Upper lobe of left lung (tissue), 6 donors: ENCODE data around the gene KIFBP. TPM values are rescaled to one million over a fixed set of nuclear protein-coding genes. Genes with fewer than 3 reads are reported as not detected.
"Not testable (repeated sequence)": the region's sequence is repeated elsewhere in the genome, so short reads cannot be mapped to it uniquely, and the experiment has no call there.

Experiments
- ATAC-seq, 2 donors: fragments of 200-7000 bp; cut with Tn5 transposase; one replicate each; pipeline ENCODE4 v1.9.1; 2022; ENCODE audit warnings: mild to moderate bottlenecking in 2 of 2, moderate library complexity in 2 of 2; ENCODE audit not compliant: low FRiP score in 2 of 2
- DNase-seq, 2 donors: peaks; one replicate each; pipeline ENCODE4 v3.0.0-alpha.2; 2019 to 2020
- H3K27ac ChIP-seq, 4 donors: fragments of 200-600 bp; sonication (generic); one replicate each; pipeline ENCODE4 v1.5.1; 2016 to 2019
- H3K27me3 ChIP-seq, 4 donors: fragments of 200-600 bp; sonication (generic); one replicate each; pipeline ENCODE4 v1.5.1; 2017 to 2019
- H3K36me3 ChIP-seq, 4 donors: fragments of 200-600 bp; sonication (generic); one replicate each; pipeline ENCODE4 v1.5.1; 2016 to 2019
- H3K4me1 ChIP-seq, 4 donors: fragments of 200-600 bp; sonication (generic); one replicate each; pipeline ENCODE4 v1.5.1; 2018 to 2019
- H3K4me3 ChIP-seq, 4 donors: fragments of 200-600 bp; sonication (generic); one replicate each; pipeline ENCODE4 v1.5.1; 2017 to 2019; ENCODE audit warnings: mild to moderate bottlenecking in 2 of 4, moderate library complexity in 1 of 4
- H3K9me3 ChIP-seq, 4 donors: fragments of 200-600 bp; sonication (generic); one replicate each; pipeline ENCODE4 v1.5.1; 2018 to 2019
- CTCF ChIP-seq, 6 experiments: fragments of 450-650 bp in 4 of 6; fragments of 200-600 bp in 2 of 6; sonication (generic) in 2 of 6; IDR thresholded peaks; one replicate each; pipeline ENCODE4 v1.5.1; 2016 to 2019; ENCODE audit warnings: antibody characterized with exemption in 6 of 6
- EP300 ChIP-seq, 4 donors: sonication (generic); formaldehyde crosslinking; IDR thresholded peaks; one replicate each; pipeline ENCODE4 v1.5.1; 2017; ENCODE audit warnings: antibody characterized with exemption in 4 of 4, control low read depth in 2 of 4
- POLR2A ChIP-seq, 4 donors: fragments of 450-650 bp; IDR thresholded peaks; one replicate each; pipeline ENCODE4 v1.5.1; 2016 to 2017; ENCODE audit warnings: antibody characterized with exemption in 4 of 4, mild to moderate bottlenecking in 2 of 4
- POLR2AphosphoS5 ChIP-seq, 2 donors: sonication (generic); formaldehyde crosslinking; IDR thresholded peaks; one replicate each; pipeline ENCODE4 v1.5.1; 2017; ENCODE audit warnings: antibody characterized with exemption in 2 of 2
- WGBS, 2 donors: methylation state at CpG; one replicate each; pipeline ENCODE4 v1.1.5; 2017 to 2018; 5-methylcytosine and 5-hydroxymethylcytosine counted together
- total RNA-seq, 6 donors: library from RNA; depleted of rRNA in 4 of 6; stranded (reverse); fragments of >200 nt in 4 of 6; gene quantifications; one replicate each; pipeline versions ENCODE4 v1.1.0 to v1.2.1, GENCODE V29; 2016 to 2021
- donor health status: DM: no; HTN: no; CAD: no; lungs with moderate emphysema.
- donor health status: DM: no; HTN: yes; CAD: no; lungs with severe emphysema.

KIFBP gene
- total RNA-seq, 6 donors from 2014 or later = 18.9 to 27.6 (median 21.4) TPM

- H3K9me3 ChIP-seq = no peaks in the 10 kb centered on the region
- WGBS, 2 donors = 88 to 90% methylated on average over 4 of the region's 4 CpGs
- H3K4me3 ChIP-seq = no peak overlapping the region
- no peak for TF ChIP-seq POLR2A (IDR thresholded peaks at IDR 0.05)
- no peak for ATAC-seq
- DNase-seq = no peak
- H3K27ac ChIP-seq = no peak overlapping the region
- no peaks in the 10 kb centered on the region for H3K27me3 ChIP-seq
- peaks cover 19 to 26% (median 22%) of the 10 kb centered on the region in 4 donors for H3K4me1 ChIP-seq
- peaks cover 28 to 53% (median 39%) of the 10 kb centered on the region in 4 donors for H3K36me3 ChIP-seq
Measured at GRCh38 chr10:68959695-68960527, 28.7 kb upstream of the KIFBP start.

GRCh38 chr10:68963151-68963550 is 25.5 kb upstream of the KIFBP start:
- Histone ChIP-seq H3K27ac (no peak overlapping the region), H3K36me3 (peaks cover 60 to 85% (median 69%) of the 10 kb centered on the region in 4 donors), H3K4me3 (no peak overlapping the region), H3K9me3 (no peaks in the 10 kb centered on the region), H3K4me1 (peaks cover 2 to 10% (median 3%) of the 10 kb centered on the region in 4 donors), H3K27me3 (no peaks in the 10 kb centered on the region)
- DNase-seq (no peak), ATAC-seq (no peak)
- WGBS, 2 donors = 77% methylated on average over 4 of the region's 4 CpGs
- TF ChIP-seq POLR2AphosphoS5 (IDR thresholded peaks at IDR 0.05) (no peak), EP300 (IDR thresholded peaks at IDR 0.05) (no peak), POLR2A (IDR thresholded peaks at IDR 0.05) (no peak), CTCF (IDR thresholded peaks at IDR 0.05) (no peak)

- Histone ChIP-seq H3K27ac (no peak overlapping the region), H3K4me1 (no peaks in the 10 kb centered on the region), H3K9me3 (no peaks in the 10 kb centered on the region), H3K36me3 (peaks cover 36 to 100% (median 95%) of the 10 kb centered on the region in 4 donors), H3K4me3 (no peak overlapping the region), H3K27me3 (no peaks in the 10 kb centered on the region)
- no peak for TF ChIP-seq CTCF (IDR thresholded peaks at IDR 0.05)
- no peak for TF ChIP-seq POLR2A (IDR thresholded peaks at IDR 0.05)
- no peak for TF ChIP-seq POLR2AphosphoS5 (IDR thresholded peaks at IDR 0.05)
- no peak for TF ChIP-seq EP300 (IDR thresholded peaks at IDR 0.05)
- ATAC-seq (no peak), DNase-seq (no peak)
- WGBS, 2 donors = 89 to 92% methylated on average over 5 of the region's 5 CpGs
Measured at GRCh38 chr10:68973975-68974374, 14.6 kb upstream of the KIFBP start.

GRCh38 chr10:68975936-68976473 is 12.6 kb upstream of the KIFBP start:
- H3K4me1 ChIP-seq, DNase-seq, H3K27ac ChIP-seq, H3K27me3 ChIP-seq, H3K9me3 ChIP-seq, ATAC-seq, H3K4me3 ChIP-seq: not testable (repeated sequence)
- WGBS, 2 donors = 95% methylated on average over 5 of the region's 5 CpGs
- peaks cover 35 to 100% (median 90%) of the 10 kb centered on the region in 4 donors for H3K36me3 ChIP-seq

- H3K4me3 ChIP-seq, ATAC-seq: not testable (repeated sequence)
- WGBS, 2 donors = 91 to 98% methylated on average over 6 of the region's 6 CpGs
Measured at GRCh38 chr10:68979738-68980137, 8.9 kb upstream of the KIFBP start.

GRCh38 chr10:68981074-68981473 is 7.5 kb upstream of the KIFBP start:
- no peaks in the 10 kb centered on the region for H3K27me3 ChIP-seq
- DNase-seq = no peak
- no peak for ATAC-seq
- H3K9me3 ChIP-seq = no peaks in the 10 kb centered on the region
- no peaks in the 10 kb centered on the region for H3K4me1 ChIP-seq
- H3K36me3 ChIP-seq = peaks cover 30 to 98% (median 59%) of the 10 kb centered on the region in 4 donors
- H3K4me3 ChIP-seq = no peak overlapping the region
- no peak overlapping the region for H3K27ac ChIP-seq
- 95 to 100% methylated on average over 1 of the region's 1 CpG for WGBS, 2 donors
- TF ChIP-seq POLR2AphosphoS5 (IDR thresholded peaks at IDR 0.05) (no peak), POLR2A (IDR thresholded peaks at IDR 0.05) (no peak), EP300 (IDR thresholded peaks at IDR 0.05) (no peak), CTCF (IDR thresholded peaks at IDR 0.05) (no peak)

More at GRCh38 chr10:68979738-68980137, 8.9 kb upstream of the KIFBP start:
- H3K27me3 ChIP-seq, H3K9me3 ChIP-seq, DNase-seq, H3K27ac ChIP-seq, H3K4me1 ChIP-seq: not testable (repeated sequence)
- peaks cover 35 to 99% (median 69%) of the 10 kb centered on the region in 4 donors for H3K36me3 ChIP-seq
